Breast epithelium (tissue), 4 donors: ENCODE measurements around the gene CLDN7. TPM values are rescaled to one million over a fixed set of nuclear protein-coding genes. Genes with fewer than 3 reads are reported as not detected.

Experiments used
- DNase-seq, 2 donors: peaks; one replicate each; pipeline ENCODE4 v3.0.0-alpha.2; 2019; ENCODE audit warnings: low spot score in 2 of 2
- H3K27ac ChIP-seq, 2 donors: fragments of 200-600 bp; sonication (generic) in 1 of 2; one replicate each; pipeline ENCODE4 v1.5.1; 2016 to 2019; ENCODE audit warnings: mild to moderate bottlenecking in 1 of 2
- H3K27me3 ChIP-seq, 2 donors: fragments of 200-600 bp; sonication (generic) in 1 of 2; one replicate each; pipeline versions ENCODE4 v1.5.1 to v1.6.0; 2017 to 2019; ENCODE audit warnings: control low read depth in 1 of 2, mild to moderate bottlenecking in 1 of 2
- H3K36me3 ChIP-seq: fragments of 200-600 bp; one replicate; pipeline ENCODE4 v1.5.1; 2019
- H3K4me1 ChIP-seq, 2 donors: fragments of 200-600 bp; sonication (generic); one replicate each; pipeline ENCODE4 v1.5.1; 2016 to 2019; ENCODE audit warnings: control low read depth in 1 of 2
- H3K4me3 ChIP-seq, 3 donors: fragments of 200-600 bp; sonication (generic); 1 replicate in 2 of 3; 2 replicates in 1 of 3; pipeline ENCODE4 v1.5.1; 2016 to 2019; ENCODE audit warnings: mild to moderate bottlenecking in 3 of 3, moderate library complexity in 2 of 3
- H3K9me3 ChIP-seq, 2 donors: fragments of 200-600 bp; sonication (generic) in 1 of 2; one replicate each; pipeline ENCODE4 v1.5.1; 2016 to 2019; ENCODE audit warnings: control low read depth in 1 of 2
- POLR2A ChIP-seq: fragments of 450-650 bp; IDR thresholded peaks from one replicate; pipeline ENCODE4 v1.6.1; 2016; ENCODE audit warnings: antibody characterized with exemption, mild to moderate bottlenecking, moderate library complexity
- POLR2AphosphoS5 ChIP-seq, 3 donors: sonication (generic); formaldehyde crosslinking; IDR thresholded peaks; one replicate each; pipeline ENCODE4 v1.6.1; 2017; ENCODE audit warnings: antibody characterized with exemption in 3 of 3
- intact Hi-C: fragments of 100-400 bp; cut with DNase I; formaldehyde crosslinking; loops from one replicate; pipeline ENCODE4 v1.15.1; 2023; ENCODE audit warnings: low total_unique reads
- total RNA-seq, 3 donors: library from RNA; depleted of rRNA; stranded (reverse); fragments of >200 nt; gene quantifications; one replicate each; pipeline ENCODE4 v1.1.0, GENCODE V29; 2016
- TF ChIP-seq, protein P1 (sequence below), 3 donors: fragments of 450-650 bp; IDR thresholded peaks; one replicate each; pipeline ENCODE4 v1.5.1; 2016 to 2017; ENCODE audit warnings: antibody characterized with exemption in 3 of 3, mild to moderate bottlenecking in 3 of 3, moderate library complexity in 3 of 3

The CLDN7 gene
- total RNA-seq, 3 donors from 2014 or later: 5.4 to 95.9 (median 60.0) TPM

DNA sequence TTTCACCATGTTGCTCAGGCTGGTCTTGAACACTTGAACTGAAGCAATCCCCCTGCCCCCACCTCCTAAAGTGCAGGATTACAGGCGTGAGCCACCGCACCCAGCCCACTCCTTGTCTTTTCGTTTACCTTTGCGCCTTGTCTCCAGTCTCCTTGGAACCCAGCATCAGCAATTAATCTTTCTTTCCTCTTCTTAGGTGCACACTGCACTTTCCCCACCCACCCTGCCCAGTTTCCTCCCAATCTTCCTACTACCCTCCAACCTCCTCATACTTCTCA is 1.5 kb upstream of the CLDN7 start:
- Histone ChIP-seq H3K27ac (peak overlapping the region; percentile 93 to 96), H3K4me1 (peaks cover 0 to 6% of the 10 kb centered on the region in 2 donors), H3K9me3 (no peaks in the 10 kb centered on the region), H3K27me3 (peaks cover 5 to 12% of the 10 kb centered on the region in 2 donors), H3K4me3 (peak overlapping the region in 2 of 3 donors; percentile 69 to 80), H3K36me3 (no peaks in the 10 kb centered on the region)
- DNase-seq: no peak
- no peak for TF ChIP-seq POLR2AphosphoS5 (IDR thresholded peaks at IDR 0.05)
- intact Hi-C loops: loop anchor here (2.0 kb wide), 1 partner anchor 43 kb away; the partner anchor contains the start of gene EIF5A

DNA sequence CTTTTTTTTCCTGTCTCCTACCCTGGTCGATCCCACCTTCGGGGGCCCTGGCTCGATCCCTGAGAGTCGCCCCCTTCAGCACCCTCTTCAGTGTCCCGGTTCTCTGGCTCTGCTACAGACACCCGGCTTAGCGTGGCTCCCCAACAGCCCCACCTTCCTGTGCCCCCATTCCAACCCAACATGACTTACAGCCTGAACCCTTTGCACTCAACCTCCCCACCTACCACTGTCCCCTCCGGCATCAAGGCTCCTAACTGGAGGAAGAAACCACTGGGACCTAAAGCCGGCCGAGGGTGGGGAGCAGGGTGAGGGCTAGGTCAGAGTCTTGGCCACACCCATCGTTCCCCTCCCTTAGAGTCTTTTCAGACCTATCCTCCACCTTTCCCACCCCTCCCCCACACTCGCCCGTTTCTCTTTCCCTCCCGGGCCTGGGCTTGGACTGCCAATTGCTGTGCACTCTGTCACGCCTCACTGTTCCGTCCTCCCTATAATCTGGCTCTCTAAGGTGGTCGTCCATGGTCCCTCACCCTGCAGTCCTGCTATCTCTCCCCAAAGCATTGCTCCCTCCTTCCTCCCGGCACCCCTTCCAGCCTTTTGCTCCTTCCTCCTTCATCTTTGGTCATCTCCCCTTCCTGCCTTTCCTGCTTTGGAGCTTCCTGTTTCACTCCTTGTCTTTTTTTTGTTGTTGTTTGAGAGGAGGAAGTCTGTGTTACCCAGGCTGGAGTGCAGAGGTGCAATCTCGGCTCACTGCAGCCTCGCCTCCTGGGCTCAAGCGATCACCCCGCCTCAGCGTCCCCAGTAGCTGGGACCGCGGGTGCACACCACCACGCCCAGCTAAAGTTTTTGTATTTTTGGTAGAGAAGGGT is 890 bp upstream of the CLDN7 start:
- peaks cover 5 to 12% of the 10 kb centered on the region in 2 donors for H3K27me3 ChIP-seq
- no peaks in the 10 kb centered on the region for H3K9me3 ChIP-seq
- H3K36me3 ChIP-seq: no peaks in the 10 kb centered on the region
- TF ChIP-seq POLR2AphosphoS5 (IDR thresholded peaks at IDR 0.05): no peak
- no peak for TF ChIP-seq POLR2A
- TF ChIP-seq, protein P1, sequence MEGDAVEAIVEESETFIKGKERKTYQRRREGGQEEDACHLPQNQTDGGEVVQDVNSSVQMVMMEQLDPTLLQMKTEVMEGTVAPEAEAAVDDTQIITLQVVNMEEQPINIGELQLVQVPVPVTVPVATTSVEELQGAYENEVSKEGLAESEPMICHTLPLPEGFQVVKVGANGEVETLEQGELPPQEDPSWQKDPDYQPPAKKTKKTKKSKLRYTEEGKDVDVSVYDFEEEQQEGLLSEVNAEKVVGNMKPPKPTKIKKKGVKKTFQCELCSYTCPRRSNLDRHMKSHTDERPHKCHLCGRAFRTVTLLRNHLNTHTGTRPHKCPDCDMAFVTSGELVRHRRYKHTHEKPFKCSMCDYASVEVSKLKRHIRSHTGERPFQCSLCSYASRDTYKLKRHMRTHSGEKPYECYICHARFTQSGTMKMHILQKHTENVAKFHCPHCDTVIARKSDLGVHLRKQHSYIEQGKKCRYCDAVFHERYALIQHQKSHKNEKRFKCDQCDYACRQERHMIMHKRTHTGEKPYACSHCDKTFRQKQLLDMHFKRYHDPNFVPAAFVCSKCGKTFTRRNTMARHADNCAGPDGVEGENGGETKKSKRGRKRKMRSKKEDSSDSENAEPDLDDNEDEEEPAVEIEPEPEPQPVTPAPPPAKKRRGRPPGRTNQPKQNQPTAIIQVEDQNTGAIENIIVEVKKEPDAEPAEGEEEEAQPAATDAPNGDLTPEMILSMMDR (IDR thresholded peaks at IDR 0.05): no peak
- intact Hi-C loops: loop anchor here (2.0 kb wide), 1 partner anchor 44 kb away; the partner anchor contains the start of gene EIF5A
- H3K27ac ChIP-seq: peak overlapping the region; percentile 93 to 96
- peaks cover 0 to 6% of the 10 kb centered on the region in 2 donors for H3K4me1 ChIP-seq
- H3K4me3 ChIP-seq: peak overlapping the region; percentile 27 to 80 (median 69)
- peak; percentile 70 to 80 for DNase-seq

DNA sequence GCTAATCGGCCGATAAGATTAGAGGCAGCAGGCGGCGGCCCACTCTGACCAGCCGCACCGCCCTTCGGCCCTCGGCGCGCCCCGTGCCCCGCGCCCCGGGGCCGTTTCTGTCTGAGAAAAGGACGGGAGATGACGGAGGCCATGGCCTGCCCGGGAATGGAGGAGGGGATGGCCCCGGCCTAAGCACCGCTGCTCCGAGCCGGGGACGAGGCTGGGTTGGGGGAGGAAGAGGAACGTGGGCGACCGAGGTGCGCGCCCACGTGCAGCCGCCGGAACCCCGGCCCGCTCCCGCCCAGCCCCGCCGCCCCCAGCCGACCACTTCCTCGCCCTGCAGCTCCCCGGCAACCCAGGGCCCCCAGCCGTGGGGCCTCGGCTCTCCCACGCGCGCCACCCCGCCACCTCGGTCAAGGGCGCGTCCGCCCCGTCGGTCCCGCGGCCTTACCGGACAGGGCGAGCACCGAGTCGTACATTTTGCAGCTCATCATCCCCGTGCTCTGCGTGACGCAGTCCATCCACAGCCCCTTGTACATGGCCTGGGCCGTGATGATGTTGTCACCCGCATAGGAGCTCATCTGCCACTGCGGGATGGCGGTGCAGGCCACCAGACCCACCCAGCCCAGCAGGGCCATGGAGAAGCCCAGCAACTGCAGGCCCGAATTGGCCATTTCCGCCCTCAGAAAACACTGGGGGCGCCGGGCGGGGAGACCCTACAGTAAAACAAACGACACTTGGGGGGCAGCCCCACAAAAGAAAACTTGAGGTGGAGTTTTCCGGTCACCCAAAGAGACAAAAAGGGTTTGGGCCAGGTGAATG is 693 bp downstream of the CLDN7 start:
- H3K27ac ChIP-seq: peak overlapping the region; percentile 93 to 96
- H3K9me3 ChIP-seq: no peaks in the 10 kb centered on the region
- TF ChIP-seq, protein P1 (IDR thresholded peaks at IDR 0.05): no peak
- TF ChIP-seq POLR2AphosphoS5 (IDR thresholded peaks at IDR 0.05): peak in 1 of 3 donors; percentile 19
- H3K36me3 ChIP-seq: no peaks in the 10 kb centered on the region
- intact Hi-C loops: loop anchor here (2.0 kb wide), 1 partner anchor 45 kb away; the partner anchor contains the start of gene EIF5A
- no peak for DNase-seq
- peak overlapping the region; percentile 38 to 80 (median 69) for H3K4me3 ChIP-seq
- peaks cover 0 to 6% of the 10 kb centered on the region in 2 donors for H3K4me1 ChIP-seq
- peaks cover 5 to 12% of the 10 kb centered on the region in 2 donors for H3K27me3 ChIP-seq

DNA sequence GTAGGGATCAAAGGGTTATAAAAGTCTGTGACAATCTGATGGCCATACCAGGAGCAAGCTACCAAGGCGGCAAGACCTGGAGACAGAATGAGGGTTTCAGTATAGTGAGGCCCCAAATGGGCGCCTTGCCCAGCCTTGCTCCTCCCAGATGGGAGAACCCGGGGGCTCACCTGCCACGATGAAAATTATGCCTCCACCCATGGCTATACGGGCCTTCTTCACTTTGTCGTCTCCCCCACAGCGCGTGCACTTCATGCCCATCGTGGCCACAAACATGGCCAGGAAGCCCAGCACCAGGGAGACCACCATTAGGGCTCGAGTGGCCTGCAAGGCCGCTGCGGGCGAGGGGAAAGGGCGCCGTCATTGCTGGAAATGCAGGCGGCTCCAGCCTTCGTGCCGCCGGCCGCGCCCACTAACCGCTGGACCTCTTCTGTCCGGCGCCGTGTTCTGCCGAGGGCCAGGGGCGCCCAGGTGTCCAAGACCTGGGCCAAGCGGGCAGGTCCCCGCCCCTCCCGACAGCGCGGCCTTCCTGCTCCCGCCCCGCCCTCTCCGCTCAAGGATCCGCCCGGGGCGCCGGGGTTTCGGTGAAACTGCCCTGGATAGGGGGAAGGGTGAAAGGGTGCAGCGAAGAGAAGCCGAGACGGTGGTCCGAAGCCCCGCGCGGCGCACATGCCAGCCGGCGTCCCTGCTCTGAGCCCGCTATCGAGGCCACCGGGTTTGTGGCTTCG is 1.5 kb downstream of the CLDN7 start:
- H3K4me3 ChIP-seq: peak overlapping the region; percentile 38 to 80 (median 69)
- intact Hi-C loops: no loop called here
- peaks cover 0 to 6% of the 10 kb centered on the region in 2 donors for H3K4me1 ChIP-seq
- peak overlapping the region; percentile 93 to 96 for H3K27ac ChIP-seq
- H3K27me3 ChIP-seq: peaks cover 5 to 12% of the 10 kb centered on the region in 2 donors
- no peaks in the 10 kb centered on the region for H3K36me3 ChIP-seq
- H3K9me3 ChIP-seq: no peaks in the 10 kb centered on the region
- DNase-seq: peak; percentile 60 to 86
- TF ChIP-seq POLR2AphosphoS5 (IDR thresholded peaks at IDR 0.05) (peak in 2 of 3 donors; percentile 41 to 54), POLR2A (no peak)
- TF ChIP-seq, protein P1 (IDR thresholded peaks at IDR 0.05): no peak

DNA sequence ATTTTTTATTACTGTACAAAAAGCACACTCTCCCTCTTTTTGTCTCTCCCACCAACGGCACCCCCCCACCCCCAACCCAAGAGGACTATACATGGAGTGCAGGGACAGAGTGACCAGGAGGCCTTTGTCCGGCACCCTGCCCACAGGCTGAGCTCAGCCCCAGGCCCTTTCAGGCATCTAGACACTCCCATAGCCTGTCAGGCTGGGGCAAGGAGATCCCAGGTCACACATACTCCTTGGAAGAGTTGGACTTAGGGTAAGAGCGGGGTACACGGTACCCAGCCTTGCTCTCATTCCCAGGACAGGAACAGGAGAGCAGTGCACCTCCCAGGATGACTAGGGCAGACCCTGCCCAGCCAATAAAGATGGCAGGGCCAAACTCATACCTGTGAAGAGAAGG is 2.1 kb downstream of the CLDN7 start:
- Histone ChIP-seq H3K9me3 (no peaks in the 10 kb centered on the region), H3K27me3 (peaks cover 5 to 12% of the 10 kb centered on the region in 2 donors), H3K4me1 (peaks cover 0 to 6% of the 10 kb centered on the region in 2 donors), H3K36me3 (no peaks in the 10 kb centered on the region), H3K27ac (peak overlapping the region; percentile 93 to 96), H3K4me3 (peak overlapping the region in 2 of 3 donors; percentile 69 to 80)
- TF ChIP-seq POLR2A: no peak
- TF ChIP-seq, protein P1 (IDR thresholded peaks at IDR 0.05): no peak
- no peak for TF ChIP-seq POLR2AphosphoS5 (IDR thresholded peaks at IDR 0.05)
- intact Hi-C loops: no loop called here
- no peak for DNase-seq
